Measurements from ENCODE around the gene SLC38A10.

- TF ChIP-seq POLR2A (IDR thresholded peaks at IDR 0.05), result peak in 1 of 4 donors; percentile 42
- TF ChIP-seq CTCF (IDR thresholded peaks at IDR 0.05), result peak in 5 of 6 experiments; percentile 30 to 65 (median 58)
Measured at GRCh38 chr17:81295676-81296381, 722 bp upstream of the SLC38A10 start.
